ENCODE data around the gene FAM131B. TPM values are rescaled to one million over a fixed set of nuclear protein-coding genes. Genes with fewer than 3 reads are reported as not detected.

Gene FAM131B
- polyA plus RNA-seq, 1 donor (not counting 4 experiments of a cell fraction or from before 2014, with no cell fraction given): 0.21 TPM

DNA sequence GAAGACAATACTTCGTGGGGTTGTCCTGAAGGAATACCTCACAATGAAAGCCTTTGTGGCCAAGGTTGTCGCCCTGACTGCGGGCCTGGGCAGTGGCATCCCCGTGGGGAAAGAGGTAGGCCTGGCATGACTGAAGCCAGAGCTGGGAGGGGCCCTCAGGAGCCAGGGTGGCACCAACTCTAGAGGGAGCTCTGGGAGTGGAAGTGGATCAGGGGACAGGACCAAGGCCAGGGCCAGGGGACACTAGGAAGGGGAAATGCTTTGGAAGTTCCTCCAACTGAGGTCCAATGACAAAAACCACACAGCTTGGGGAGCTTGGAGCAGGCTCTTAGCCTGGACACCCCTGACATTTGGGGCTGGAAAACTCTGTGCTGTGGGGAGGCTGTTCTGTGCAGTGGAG is 40.8 kb downstream of the FAM131B start:
- Histone ChIP-seq H3K4me3 (ENCODE audit: control insufficient read depth in 2 of 3, extremely low read depth in 1 of 3, insufficient read depth in 2 of 3, low read depth in 1 of 3, low read length in 3 of 3) (no peak overlapping the region), H3K9me1 (ENCODE audit: control insufficient read depth, extremely low read depth, insufficient read depth, low read length) (no peaks in the 10 kb centered on the region), H3K36me3 (ENCODE audit: control insufficient read depth in 2 of 2, extremely low read depth in 1 of 2, insufficient read depth in 2 of 2, low read length in 2 of 2) (no peaks in the 10 kb centered on the region), H3K4me1 (ENCODE audit: control insufficient read depth, extremely low read depth, insufficient read depth, low read length) (peaks cover 13% of the 10 kb centered on the region), H4K20me1 (ENCODE audit: control insufficient read depth, extremely low read depth, insufficient read depth, low read length) (no peaks in the 10 kb centered on the region), H3K27me3 (ENCODE audit: control insufficient read depth, extremely low read depth, insufficient read depth, low read length) (no peaks in the 10 kb centered on the region), H3K27ac (ENCODE audit: control insufficient read depth, insufficient read depth, low read length) (no peak overlapping the region), H3K9me3 (ENCODE audit: control insufficient read depth, low read depth, low read length) (no peaks in the 10 kb centered on the region), H3K4me2 (ENCODE audit: control insufficient read depth, extremely low read depth, insufficient read depth, low read depth, low read length) (no peak overlapping the region), H3K79me2 (ENCODE audit: control insufficient read depth, insufficient read depth, low read length) (no peaks in the 10 kb centered on the region), H2AFZ (ENCODE audit: control insufficient read depth, low read length) (no peak overlapping the region), H3K9ac (ENCODE audit: control insufficient read depth, extremely low read depth, insufficient read depth, low read length) (no peak overlapping the region)
- TF ChIP-seq EZH2 (IDR thresholded peaks at IDR 0.05; ENCODE audit: low read length): no peak
- TF ChIP-seq, protein P1, sequence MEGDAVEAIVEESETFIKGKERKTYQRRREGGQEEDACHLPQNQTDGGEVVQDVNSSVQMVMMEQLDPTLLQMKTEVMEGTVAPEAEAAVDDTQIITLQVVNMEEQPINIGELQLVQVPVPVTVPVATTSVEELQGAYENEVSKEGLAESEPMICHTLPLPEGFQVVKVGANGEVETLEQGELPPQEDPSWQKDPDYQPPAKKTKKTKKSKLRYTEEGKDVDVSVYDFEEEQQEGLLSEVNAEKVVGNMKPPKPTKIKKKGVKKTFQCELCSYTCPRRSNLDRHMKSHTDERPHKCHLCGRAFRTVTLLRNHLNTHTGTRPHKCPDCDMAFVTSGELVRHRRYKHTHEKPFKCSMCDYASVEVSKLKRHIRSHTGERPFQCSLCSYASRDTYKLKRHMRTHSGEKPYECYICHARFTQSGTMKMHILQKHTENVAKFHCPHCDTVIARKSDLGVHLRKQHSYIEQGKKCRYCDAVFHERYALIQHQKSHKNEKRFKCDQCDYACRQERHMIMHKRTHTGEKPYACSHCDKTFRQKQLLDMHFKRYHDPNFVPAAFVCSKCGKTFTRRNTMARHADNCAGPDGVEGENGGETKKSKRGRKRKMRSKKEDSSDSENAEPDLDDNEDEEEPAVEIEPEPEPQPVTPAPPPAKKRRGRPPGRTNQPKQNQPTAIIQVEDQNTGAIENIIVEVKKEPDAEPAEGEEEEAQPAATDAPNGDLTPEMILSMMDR (optimal IDR thresholded peaks at IDR 0.05 in 1 of 3, IDR thresholded peaks at IDR 0.05 in 1 of 3, conservative IDR thresholded peaks at IDR 0.05 in 1 of 3; ENCODE audit: extremely low read depth in 1 of 3, insufficient read depth in 2 of 3, low read length in 3 of 3): peak in 2 of 3 experiments; percentile 60 to 62
- DNase-seq (ENCODE audit: low read depth, low spot score) (no peak), FAIRE-seq (no peak)
- dilution Hi-C loops (cut with MboI; ENCODE audit: extremely low pct_ligation_motif_present, low sequenced_read_pairs): no loop called here

DNA sequence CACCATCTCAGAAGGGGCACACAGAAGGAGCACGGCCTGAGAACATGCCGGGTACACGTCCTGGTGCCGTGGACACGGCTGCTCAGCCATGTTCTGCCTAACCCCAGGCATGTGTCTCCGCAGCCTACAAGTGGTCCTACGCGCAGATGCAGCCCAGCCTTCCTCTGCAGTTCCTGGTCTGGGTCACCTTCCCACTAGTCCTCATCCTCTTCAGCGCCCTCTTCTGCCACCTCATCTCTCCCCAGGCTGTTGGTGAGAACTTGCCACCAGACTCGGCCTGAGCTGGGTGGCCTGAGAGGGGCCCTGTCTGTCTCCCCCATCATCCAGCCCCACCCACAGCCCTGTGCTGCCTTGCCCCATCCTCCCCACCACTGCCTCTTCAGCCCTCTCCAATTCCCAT is 41.3 kb downstream of the FAM131B start:
- Histone ChIP-seq H3K9ac (ENCODE audit: control insufficient read depth, extremely low read depth, insufficient read depth, low read length) (no peak overlapping the region), H3K79me2 (ENCODE audit: control insufficient read depth, insufficient read depth, low read length) (no peaks in the 10 kb centered on the region), H3K36me3 (ENCODE audit: control insufficient read depth in 2 of 2, extremely low read depth in 1 of 2, insufficient read depth in 2 of 2, low read length in 2 of 2) (no peaks in the 10 kb centered on the region), H3K9me1 (ENCODE audit: control insufficient read depth, extremely low read depth, insufficient read depth, low read length) (no peaks in the 10 kb centered on the region), H4K20me1 (ENCODE audit: control insufficient read depth, extremely low read depth, insufficient read depth, low read length) (no peaks in the 10 kb centered on the region), H3K4me3 (ENCODE audit: control insufficient read depth in 2 of 3, extremely low read depth in 1 of 3, insufficient read depth in 2 of 3, low read depth in 1 of 3, low read length in 3 of 3) (no peak overlapping the region), H3K4me2 (ENCODE audit: control insufficient read depth, extremely low read depth, insufficient read depth, low read depth, low read length) (no peak overlapping the region), H3K27ac (ENCODE audit: control insufficient read depth, insufficient read depth, low read length) (no peak overlapping the region), H3K4me1 (ENCODE audit: control insufficient read depth, extremely low read depth, insufficient read depth, low read length) (peaks cover 13% of the 10 kb centered on the region), H2AFZ (ENCODE audit: control insufficient read depth, low read length) (no peak overlapping the region), H3K27me3 (ENCODE audit: control insufficient read depth, extremely low read depth, insufficient read depth, low read length) (no peaks in the 10 kb centered on the region), H3K9me3 (ENCODE audit: control insufficient read depth, low read depth, low read length) (no peaks in the 10 kb centered on the region)
- dilution Hi-C loops (cut with MboI; ENCODE audit: extremely low pct_ligation_motif_present, low sequenced_read_pairs): no loop called here
- TF ChIP-seq, protein P1 (optimal IDR thresholded peaks at IDR 0.05 in 1 of 3, IDR thresholded peaks at IDR 0.05 in 1 of 3, conservative IDR thresholded peaks at IDR 0.05 in 1 of 3; ENCODE audit: extremely low read depth in 1 of 3, insufficient read depth in 2 of 3, low read length in 3 of 3): no peak
- TF ChIP-seq EZH2 (IDR thresholded peaks at IDR 0.05; ENCODE audit: low read length): no peak
- DNase-seq (ENCODE audit: low read depth, low spot score): no peak
- FAIRE-seq: no peak
